ENCODE data around the gene FPR2.
"Not testable (repeated sequence)": the region's sequence is repeated elsewhere in the genome, so short reads cannot be mapped to it uniquely, and the experiment has no call there.

The FPR2 gene

GRCh38 chr19:51740356-51740755, 20.6 kb upstream of the FPR2 start:
- no peak for DNase-seq

DNA sequence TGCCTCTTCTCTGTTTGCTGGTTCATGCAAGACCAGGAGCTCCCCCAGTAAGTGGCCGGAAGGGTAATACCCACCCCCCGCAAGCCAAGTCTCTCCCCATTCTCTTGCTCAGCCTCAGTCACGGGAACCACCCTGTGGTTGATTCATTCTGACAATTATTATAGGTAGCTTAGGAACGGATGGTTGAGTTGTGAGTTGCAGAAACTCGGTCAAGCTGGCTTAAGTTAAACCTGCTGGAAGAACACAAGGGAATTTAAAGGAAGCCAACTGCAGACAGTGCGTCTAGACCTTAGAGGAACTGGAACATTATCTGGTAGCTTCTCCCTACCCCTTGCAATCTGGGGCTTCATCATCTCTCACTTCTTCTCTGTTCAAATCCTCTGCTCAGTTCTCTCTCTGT, 18.2 kb upstream of the FPR2 start:
- DNase-seq = no peak

- DNase-seq = no peak
These were observed 17.6 kb upstream of the FPR2 start for GRCh38 chr19:51743405-51743804.

- DNase-seq = no peak
These were observed 14.2 kb upstream of the FPR2 start for GRCh38 chr19:51746731-51747130.

DNA sequence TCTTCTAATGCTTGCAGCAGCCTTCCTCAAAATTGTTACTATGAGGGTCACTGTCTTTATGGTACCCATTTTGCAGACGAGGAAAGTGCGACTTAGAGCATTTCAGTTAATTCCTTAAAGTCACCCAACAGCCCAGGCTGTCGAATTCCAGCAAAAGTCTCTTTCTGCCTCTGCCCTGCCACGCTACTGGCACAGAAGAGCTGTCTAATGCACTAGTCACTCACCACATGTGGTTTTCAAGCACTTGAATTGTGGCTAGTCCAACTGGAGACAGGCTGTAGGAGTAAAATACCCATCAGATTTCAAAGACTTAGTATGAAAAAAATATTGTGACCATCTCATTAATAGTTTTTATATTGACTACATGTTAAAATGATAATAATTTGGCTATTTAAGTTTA, 11.0 kb upstream of the FPR2 start:
- no peak for DNase-seq

- DNase-seq = no peak
These were observed 10.4 kb upstream of the FPR2 start for GRCh38 chr19:51750400-51751094.

- no peak for DNase-seq
These were observed 9.3 kb upstream of the FPR2 start, which contains the start of gene FPR1 for GRCh38 chr19:51751655-51752054. FPR1 (minus strand) TSS chr19:51751878; CDS start chr19:51746994, 4,884 bp downstream.

GRCh38 chr19:51754109-51754508, 6.9 kb upstream of the FPR2 start:
- DNase-seq = no peak

GRCh38 chr19:51754770-51755169, 6.2 kb upstream of the FPR2 start:
- DNase-seq = no peak

DNA sequence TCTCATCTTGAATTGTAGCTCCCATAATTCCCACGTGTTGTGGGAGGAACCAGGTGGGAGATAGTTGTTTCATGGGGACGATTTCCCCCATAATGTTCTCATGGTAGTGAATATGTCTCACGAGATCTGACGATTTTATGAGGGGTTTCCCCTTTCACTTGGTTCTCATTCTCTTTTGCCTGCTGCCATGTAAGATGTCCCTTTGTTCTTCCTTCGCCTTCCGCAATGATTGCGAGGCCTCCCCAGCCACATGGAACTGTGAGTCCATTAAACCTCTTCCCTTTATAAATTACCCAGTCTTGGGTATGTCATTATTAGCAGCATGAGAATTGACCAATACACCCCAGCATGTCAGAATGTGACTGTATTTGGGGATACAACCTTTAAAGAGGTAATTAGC, 5.4 kb upstream of the FPR2 start:
- DNase-seq = no peak

GRCh38 chr19:51761696-51762095, 716 bp downstream of the FPR2 start:
- no peak for DNase-seq

GRCh38 chr19:51765086-51765485, 4.1 kb downstream of the FPR2 start:
- DNase-seq = no peak

DNA sequence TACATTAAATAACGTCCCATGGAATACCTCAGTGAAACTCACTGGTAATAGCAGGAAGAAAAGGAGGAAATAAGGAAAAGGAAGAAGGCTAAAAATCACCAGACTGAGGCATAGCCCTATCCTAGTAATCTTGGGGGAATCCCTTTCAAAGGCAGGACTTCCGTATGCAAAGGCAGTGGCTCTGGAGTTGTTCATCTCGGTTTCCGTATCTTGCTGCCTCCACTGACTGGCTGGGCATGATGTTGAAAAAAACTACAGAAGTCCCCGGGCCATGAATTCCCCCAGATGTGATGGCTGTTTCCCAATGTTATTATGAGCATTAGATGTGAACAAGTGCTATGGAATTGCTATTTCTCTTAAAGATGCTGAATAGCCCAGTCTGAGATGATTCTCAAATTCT, 5.5 kb downstream of the FPR2 start:
- DNase-seq = no peak

DNA sequence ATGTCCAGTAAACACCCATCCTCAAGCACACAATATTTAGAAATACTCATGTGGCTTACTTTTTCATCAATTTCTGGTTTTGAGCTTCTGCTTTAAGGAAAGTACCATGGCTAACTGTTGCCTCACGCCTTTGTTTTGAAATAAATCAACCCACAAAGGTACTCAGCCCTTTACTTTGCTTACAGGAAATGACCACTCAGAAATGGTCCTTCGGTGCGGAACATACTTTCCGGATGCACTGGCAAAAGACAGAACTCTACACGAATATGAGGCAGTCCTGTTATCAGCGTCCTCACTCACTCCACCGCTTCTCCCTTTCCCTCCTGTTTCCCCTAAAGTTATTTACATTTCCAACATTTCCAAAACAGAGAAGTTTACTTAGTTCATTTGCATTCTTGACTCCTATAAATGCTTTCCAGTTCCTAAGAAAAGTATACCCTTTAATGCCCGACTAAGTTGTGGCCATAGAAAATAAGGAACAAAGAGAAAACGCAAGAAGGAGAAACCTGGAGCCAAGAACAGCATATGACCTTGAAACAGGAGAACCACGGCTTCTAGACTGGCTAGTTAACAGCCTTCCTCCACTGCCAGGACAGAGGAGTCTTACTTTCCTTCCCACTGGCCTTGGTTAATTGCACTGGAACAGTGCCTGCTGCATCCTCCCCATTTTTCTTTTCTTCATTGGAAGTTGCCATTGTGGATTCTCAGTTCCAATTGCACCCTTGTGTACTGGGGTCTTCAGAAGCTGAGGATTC, 10.6 kb downstream of the FPR2 start:
- no peak for DNase-seq

DNA sequence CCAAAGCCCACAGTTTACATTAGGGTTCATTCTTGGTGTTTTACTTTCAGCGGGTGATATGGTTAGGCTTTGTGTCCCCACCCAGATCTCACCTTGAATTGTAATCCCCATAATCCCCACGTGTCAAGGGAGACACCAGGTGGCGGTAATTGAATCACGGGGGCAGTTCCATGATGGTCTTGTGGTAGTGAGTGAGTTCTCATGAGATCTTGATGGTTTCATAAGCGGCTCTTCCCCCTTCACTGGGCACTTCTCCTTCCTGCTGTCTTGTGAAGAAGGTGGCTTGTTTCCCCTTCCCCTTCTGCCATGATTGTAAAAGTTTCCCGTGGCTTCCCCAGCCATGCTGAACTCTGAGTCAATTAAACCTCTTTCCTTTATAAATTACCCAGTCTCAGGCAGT, 12.0 kb downstream of the FPR2 start:
- no peak for DNase-seq

DNA sequence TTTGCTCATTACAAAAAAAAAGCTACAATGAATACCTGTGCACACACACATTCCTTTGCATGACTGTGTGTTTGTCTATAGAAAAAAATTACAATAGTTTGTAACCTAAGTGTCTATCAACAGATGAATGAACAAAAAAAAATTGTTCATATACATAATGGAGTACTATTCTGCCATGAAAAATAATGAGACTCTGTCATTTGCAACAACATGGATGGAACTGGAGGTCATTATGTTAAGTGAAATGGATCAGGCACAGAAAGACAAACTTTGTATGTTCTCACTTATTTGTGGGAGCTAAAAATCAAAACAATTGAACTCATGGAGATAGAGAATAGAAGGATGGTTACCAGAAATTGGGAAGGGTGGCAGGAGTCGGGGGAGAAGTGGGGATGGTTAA, 15.6 kb downstream of the FPR2 start:
- not testable (repeated sequence) for DNase-seq

- peak in 2 of 5 experiments; percentile 6 to 66 for DNase-seq
These were observed 16.8 kb downstream of the FPR2 start for GRCh38 chr19:51777570-51778462.

DNA sequence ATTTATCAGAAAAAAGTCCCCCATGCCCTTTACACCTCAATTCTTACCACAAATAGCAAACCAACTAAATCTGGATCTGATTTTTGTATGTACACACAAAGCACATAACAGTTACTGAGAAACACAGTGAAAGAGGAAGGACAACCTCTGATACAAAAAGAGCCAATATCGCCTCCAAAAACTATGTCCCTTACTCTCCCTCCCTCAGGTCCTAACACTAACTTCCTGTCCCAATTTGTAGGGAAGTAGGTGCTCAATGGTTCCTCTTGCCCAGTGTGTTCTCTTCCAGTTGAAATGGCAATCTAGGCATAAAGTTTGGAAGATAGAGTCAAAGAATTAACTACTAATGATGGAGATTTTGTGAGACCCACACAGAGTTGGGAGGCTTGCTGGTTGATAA, 18.2 kb downstream of the FPR2 start:
- DNase-seq = no peak

DNA sequence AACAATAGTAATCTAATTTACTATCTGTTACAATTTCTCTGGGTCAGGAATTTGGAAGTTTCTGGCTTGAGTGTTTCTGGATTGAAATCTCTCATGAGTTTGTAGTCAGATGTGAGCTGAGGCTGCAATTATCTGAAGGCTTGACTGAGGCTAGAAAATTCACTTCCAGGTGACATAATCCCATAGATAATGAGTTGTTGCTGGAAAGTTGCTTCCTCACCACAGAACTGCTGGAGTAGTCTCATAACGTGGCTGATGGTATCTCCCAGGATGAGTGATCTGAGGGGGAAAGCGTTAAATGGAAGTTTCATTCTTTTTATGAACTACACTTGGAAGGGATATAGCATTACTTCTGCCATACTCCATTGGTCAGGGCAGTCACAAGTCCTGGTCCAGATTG, 18.7 kb downstream of the FPR2 start:
- no peak for DNase-seq

- no peak for DNase-seq
These were observed 19.3 kb downstream of the FPR2 start for GRCh38 chr19:51780270-51780669.

- no peak for DNase-seq
These were observed 21.0 kb downstream of the FPR2 start for GRCh38 chr19:51781999-51782398.

GRCh38 chr19:51783372-51783771, 22.4 kb downstream of the FPR2 start:
- no peak for DNase-seq

DNA sequence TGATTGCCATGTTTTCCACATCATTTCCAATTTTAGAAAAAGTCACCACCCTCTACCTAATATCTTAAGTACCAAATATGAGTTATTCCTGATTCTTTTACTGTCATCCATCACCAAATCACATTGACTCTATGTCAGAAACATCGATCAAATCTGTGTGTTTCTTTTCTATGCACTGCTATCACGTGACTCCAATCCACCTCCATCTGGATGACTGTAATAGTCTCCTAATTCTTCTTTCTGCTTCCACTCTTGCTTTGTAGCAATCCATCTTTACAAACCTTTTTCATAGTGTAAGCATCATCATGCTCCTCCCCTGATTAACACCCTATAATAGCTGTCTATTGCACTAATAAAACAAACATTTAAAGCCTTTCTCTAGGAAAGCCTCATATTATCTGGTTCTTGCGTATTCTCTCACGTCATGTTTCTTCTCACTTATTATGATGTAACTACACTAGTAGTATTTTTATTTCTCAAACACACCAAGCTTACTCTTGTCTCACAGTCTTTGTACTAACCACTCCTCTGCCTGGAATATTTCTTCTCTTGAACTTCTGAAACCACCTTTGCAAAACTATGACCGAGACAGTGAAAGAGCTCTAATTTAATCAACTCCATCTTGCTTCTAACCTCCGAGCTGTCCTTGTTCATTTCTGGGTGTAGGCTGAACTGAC, 23.3 kb downstream of the FPR2 start:
- DNase-seq = no peak

Measured in T-helper 2 cell (primary cell).